T-helper 2 cell treated with Interferon-gamma antibody and Interleukin-4, amounts not matched to agents 100 ng/mL and 5 ng/mL, for 36 hours (primary cell): ENCODE results near the gene PCDH15. TPM values are rescaled to one million over a fixed set of nuclear protein-coding genes. Genes with fewer than 3 reads are reported as not detected.
"Not testable (repeated sequence)": the region's sequence is repeated elsewhere in the genome, so short reads cannot be mapped to it uniquely, and the experiment has no call there.

Experiments
- intact Hi-C: fragments of 100-400 bp; cut with micrococcal nuclease; formaldehyde crosslinking; loops from one replicate; pipeline ENCODE4 v1.15.1; 2023
- total RNA-seq: library from RNA; stranded (reverse); gene quantifications from 2 replicates; pipeline ENCODE4 v1.2.3, GENCODE V29; 2022

Gene PCDH15
- total RNA-seq, 1 donor from 2014 or later, result not detected

- intact Hi-C loops, result no loop called here
Observed at GRCh38 chr10:54576541-54576940, 224.5 kb downstream of the PCDH15 start.

- intact Hi-C loops, result no loop called here
Observed at GRCh38 chr10:54559498-54559897, 241.5 kb downstream of the PCDH15 start.

GRCh38 chr10:54554028-54554427, 247.0 kb downstream of the PCDH15 start:
- intact Hi-C loops, result no loop called here

- intact Hi-C loops, result no loop called here
Observed at GRCh38 chr10:54550016-54550415, 251.0 kb downstream of the PCDH15 start.

DNA sequence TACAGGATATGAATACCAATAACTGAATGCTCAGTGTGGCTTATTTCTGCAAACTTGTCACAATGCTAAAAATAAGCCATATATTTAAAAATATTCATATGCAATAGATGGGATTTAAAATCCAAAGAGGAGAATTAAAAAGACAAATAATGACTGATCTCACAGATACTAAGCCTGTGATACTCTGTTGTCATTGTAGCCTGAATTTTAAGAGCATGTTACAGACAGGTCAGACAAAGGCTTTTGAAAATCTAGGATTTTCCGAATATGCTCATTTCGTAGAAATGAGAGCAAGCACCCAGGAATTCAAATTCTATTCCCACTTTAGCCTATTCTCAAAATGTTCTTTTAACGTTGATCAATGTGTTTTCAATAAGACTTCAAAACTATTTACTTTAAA, 269.7 kb downstream of the PCDH15 start:
- intact Hi-C loops, result no loop called here

DNA sequence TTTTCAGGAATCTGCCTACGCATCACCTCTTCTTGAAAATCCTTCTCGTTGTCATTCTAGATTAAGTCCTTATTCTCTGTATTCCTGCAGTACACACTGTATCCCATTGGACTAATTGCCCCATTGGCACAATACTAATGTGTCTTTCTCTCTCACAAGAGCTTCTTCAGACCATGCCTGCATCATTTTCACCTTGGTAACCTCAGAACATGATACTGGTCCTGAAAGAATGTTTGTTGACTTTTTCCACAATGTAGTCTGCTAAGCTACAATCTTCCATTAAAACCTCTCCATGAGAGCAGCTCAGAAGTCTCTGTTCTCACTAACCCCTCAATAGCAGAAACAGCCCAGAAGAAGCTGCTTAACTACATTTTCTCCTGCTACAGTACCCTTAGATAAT, 270.7 kb downstream of the PCDH15 start:
- intact Hi-C loops, result no loop called here

- intact Hi-C loops, result no loop called here
Observed at GRCh38 chr10:54525816-54526215, 275.2 kb downstream of the PCDH15 start.

GRCh38 chr10:54515244-54515643, 285.8 kb downstream of the PCDH15 start:
- intact Hi-C loops, result not testable (repeated sequence)

GRCh38 chr10:54503863-54504262, 297.2 kb downstream of the PCDH15 start:
- intact Hi-C loops, result no loop called here

GRCh38 chr10:54501929-54502328, 299.1 kb downstream of the PCDH15 start:
- intact Hi-C loops, result no loop called here

DNA sequence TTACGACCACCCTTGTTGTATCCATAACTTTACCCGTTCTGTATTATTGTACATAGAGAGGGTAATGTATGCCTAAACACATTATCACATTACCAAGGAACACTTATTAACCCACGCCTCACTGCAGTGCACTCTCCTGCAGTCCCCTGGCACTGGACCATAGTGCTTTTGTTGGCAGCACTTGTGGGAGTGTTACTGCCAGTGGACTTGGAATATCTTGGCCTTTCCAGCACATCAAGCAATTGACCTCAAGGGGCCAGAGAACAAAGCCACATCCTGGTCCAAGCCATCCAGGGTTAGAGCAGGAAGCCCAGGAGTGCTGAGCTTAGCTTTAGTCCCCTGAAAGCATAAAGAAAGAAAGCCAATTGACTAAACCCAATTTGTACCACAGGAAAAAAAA, 304.2 kb downstream of the PCDH15 start:
- intact Hi-C loops, result no loop called here

- intact Hi-C loops, result no loop called here
Observed at GRCh38 chr10:54487743-54488142, 313.3 kb downstream of the PCDH15 start.

- intact Hi-C loops, result no loop called here
Observed at GRCh38 chr10:54485971-54486370, 315.1 kb downstream of the PCDH15 start.

- intact Hi-C loops, result no loop called here
Observed at GRCh38 chr10:54484186-54484585, 316.8 kb downstream of the PCDH15 start.

DNA sequence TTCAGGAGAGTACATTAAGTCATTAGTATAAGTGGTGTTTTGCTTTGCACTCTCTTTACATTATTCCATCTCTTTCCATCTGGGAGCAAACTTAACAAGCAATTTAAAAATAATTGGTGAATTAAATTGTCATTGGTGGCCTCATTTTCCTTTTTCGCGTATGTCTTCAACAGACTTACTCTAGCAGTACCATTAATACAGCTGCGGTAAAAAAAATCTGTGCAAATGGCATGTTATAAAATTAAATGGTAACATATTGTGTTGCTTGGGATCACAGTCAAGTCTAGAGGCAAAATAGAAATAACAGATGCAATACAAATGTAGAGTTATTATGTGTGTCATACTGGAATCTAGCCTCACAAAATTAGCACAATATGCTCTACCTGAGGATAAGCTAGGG, 322.4 kb downstream of the PCDH15 start:
- intact Hi-C loops, result no loop called here

GRCh38 chr10:54477738-54478137, 323.3 kb downstream of the PCDH15 start:
- intact Hi-C loops, result no loop called here

DNA sequence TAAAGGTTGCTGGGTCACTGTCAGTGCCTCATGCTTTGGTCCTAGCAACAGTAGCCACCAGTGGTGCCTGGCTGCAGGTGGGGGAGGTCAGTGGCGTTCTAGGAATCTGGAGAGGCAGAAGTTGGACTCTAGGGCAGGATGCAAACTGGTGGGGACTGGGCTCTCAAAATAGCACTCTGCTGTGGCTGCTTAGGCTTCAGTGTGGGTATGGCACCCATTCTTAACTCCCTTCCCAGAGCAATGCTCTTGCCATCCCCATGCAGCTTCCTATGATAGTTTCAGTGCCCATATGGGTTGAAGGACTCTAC, 330.8 kb downstream of the PCDH15 start:
- intact Hi-C loops, result no loop called here

DNA sequence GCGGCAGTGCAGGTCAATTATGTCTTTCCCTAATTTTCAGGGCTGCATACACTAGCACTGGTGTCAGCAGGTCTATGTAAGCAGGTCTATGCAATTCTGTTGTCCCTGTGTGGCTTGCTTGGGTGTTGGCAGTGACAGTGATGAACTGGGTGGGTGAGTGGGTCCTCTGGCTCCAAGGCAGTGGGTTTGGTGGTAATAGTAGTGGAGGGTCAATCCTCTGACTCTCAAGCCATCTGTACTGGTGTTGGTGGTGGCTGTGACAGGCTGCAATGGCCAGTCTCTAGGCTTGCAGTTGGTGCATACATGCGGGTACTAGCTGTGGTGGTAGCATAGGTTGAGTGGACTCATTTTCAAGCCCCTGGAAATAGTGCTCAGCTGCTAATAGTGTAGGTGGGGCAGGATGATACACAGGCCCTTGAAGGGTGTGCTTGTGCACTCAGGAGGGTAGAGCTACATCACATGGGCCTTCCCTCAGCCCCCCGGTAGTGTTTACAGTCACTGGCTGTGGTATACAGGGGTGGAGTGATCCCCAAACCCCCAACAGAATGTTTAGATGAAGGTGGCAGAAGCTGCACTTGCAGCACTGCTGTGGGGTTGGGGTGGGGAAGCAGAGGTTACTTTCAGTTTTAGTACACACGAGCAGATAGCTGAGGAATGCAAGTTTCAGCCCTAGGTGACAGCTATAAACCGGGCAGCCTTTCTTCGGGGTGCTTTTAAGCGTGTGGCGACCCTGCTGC, 331.3 kb downstream of the PCDH15 start:
- intact Hi-C loops, result no loop called here

- intact Hi-C loops, result no loop called here
Observed at GRCh38 chr10:54454271-54454670, 346.8 kb downstream of the PCDH15 start.

GRCh38 chr10:54449056-54449455, 352.0 kb downstream of the PCDH15 start:
- intact Hi-C loops, result no loop called here

DNA sequence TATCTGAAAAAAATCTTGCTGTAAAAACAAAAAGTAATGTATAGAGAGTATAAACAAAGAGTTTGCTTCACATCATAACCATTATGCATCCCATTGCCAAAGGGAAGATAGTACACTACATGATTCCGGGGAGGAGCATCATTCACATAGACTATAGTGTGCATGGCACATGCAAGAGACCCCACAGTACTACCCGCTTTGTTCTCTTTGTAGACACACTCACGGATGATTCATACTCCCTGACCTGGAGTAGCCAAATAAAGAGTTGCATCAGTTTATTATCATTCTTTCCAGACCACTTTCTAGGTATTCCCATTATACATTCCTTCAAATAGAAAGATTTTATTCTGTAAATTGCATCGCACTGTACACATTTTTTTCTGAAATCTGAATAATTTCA, 356.9 kb downstream of the PCDH15 start:
- intact Hi-C loops, result no loop called here

DNA sequence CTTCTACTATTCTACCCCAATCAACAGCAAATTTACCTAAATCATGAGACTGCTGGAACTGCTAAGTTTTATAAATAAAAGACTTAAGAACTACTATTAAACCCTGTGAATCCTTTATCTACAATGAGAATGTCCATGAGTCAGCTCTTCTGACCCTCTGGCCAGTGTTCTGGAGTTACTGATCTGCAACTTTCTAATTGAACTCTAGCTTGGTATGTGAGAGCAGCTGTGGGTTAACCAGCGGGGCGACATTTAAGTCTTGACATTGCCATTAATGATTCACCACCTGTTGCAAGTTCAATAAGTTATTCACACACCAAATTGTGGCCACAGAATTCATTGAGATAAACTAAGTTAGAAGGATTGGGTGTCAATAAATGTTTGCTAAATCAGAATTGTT, 359.8 kb downstream of the PCDH15 start:
- intact Hi-C loops, result no loop called here

GRCh38 chr10:54434782-54435181, 366.2 kb downstream of the PCDH15 start:
- intact Hi-C loops, result no loop called here

DNA sequence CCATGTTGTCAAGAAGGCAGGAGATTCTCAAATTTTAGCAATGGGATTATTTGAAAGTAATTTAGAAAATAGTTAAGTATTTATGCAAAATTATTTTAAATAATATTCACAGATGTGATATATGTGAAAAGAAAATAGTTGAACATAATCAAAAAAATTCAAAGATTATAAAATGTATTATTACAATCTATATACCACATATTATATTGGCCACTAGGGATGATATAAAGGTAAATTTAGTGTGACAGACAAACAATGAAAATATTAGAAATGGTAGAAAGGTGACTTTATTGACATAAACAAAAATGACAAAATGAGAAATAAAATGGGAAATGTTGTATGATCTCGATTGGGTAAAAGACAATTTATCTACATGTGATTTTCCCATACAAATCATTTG, 385.5 kb downstream of the PCDH15 start:
- intact Hi-C loops, result no loop called here
